ENCODE results near the gene SP4. TPM values are rescaled to one million over a fixed set of nuclear protein-coding genes. Genes with fewer than 3 reads are reported as not detected.
A peak's percentile ranks its signal among the peaks of the same experiment; 100 is the strongest.

SP4 gene
- total RNA-seq, 1 experiment from 2014 or later = 15.9 TPM

- CTCF ChIA-PET = no interaction called here
- no peak overlapping the region for H3K27ac Mint-ChIP-seq (ENCODE audit: unreplicated experiment)
- no peaks in the 10 kb centered on the region for H3K9me3 Mint-ChIP-seq (ENCODE audit: low read depth, unreplicated experiment)
- no TSS peak for BruUV-seq (replicated peaks)
- peaks cover 13% of the 10 kb centered on the region for H3K36me3 Mint-ChIP-seq (ENCODE audit: insufficient read depth, unreplicated experiment)
- no peak for DNase-seq
- no peak overlapping the region for H3K4me3 Mint-ChIP-seq (ENCODE audit: low read depth, unreplicated experiment)
- H3K27me3 Mint-ChIP-seq (ENCODE audit: unreplicated experiment) = peaks cover 27% of the 10 kb centered on the region
- TF ChIP-seq CTCF (IDR thresholded peaks at IDR 0.05; ENCODE audit: unreplicated experiment) = no peak
- intact Hi-C loops (cut with micrococcal nuclease; ENCODE audit: unreplicated experiment) = no loop called here
- peaks cover 4% of the 10 kb centered on the region for H3K4me1 Mint-ChIP-seq (ENCODE audit: low read depth, unreplicated experiment)
Measured at GRCh38 chr7:21538936-21539495, 111.1 kb downstream of the SP4 start.

GRCh38 chr7:21542891-21543527 lies 115.1 kb downstream of the SP4 start, which contains the start of gene DNAH11:
Gene DNAH11, plus strand, starts transcription at chr7:21543039. Its CDS starts 207 bp downstream, at chr7:21543246.
- peaks cover 9% of the 10 kb centered on the region for H3K4me1 Mint-ChIP-seq (ENCODE audit: low read depth, unreplicated experiment)
- peak; percentile 71 for DNase-seq
- CTCF ChIA-PET = interaction anchor here (0.5 to 1.3 kb wide), 3 partner anchors 11 to 554 kb away, joined by 3 to 4 read pairs (median 3); no protein-coding TSS in a partner anchor
- H3K27me3 Mint-ChIP-seq (ENCODE audit: unreplicated experiment) = peaks cover 34% of the 10 kb centered on the region
- no TSS peak for BruUV-seq (replicated peaks)
- H3K4me3 Mint-ChIP-seq (ENCODE audit: low read depth, unreplicated experiment) = peak within 1 kb of the TSS; percentile 86
- TF ChIP-seq CTCF (IDR thresholded peaks at IDR 0.05; ENCODE audit: unreplicated experiment) = peak; percentile 31
- no peaks in the 10 kb centered on the region for H3K9me3 Mint-ChIP-seq (ENCODE audit: low read depth, unreplicated experiment)
- intact Hi-C loops (cut with micrococcal nuclease; ENCODE audit: unreplicated experiment) = no loop called here
- peak within 1 kb of the TSS; percentile 6 for H3K27ac Mint-ChIP-seq (ENCODE audit: unreplicated experiment)
- H3K36me3 Mint-ChIP-seq (ENCODE audit: insufficient read depth, unreplicated experiment) = peaks cover 15% of the 10 kb centered on the region

- peaks cover 15% of the 10 kb centered on the region for H3K36me3 Mint-ChIP-seq (ENCODE audit: insufficient read depth, unreplicated experiment)
- intact Hi-C loops (cut with micrococcal nuclease; ENCODE audit: unreplicated experiment) = no loop called here
- no peak for DNase-seq
- no peaks in the 10 kb centered on the region for H3K9me3 Mint-ChIP-seq (ENCODE audit: low read depth, unreplicated experiment)
- TF ChIP-seq CTCF (IDR thresholded peaks at IDR 0.05; ENCODE audit: unreplicated experiment) = no peak
- CTCF ChIA-PET = interaction anchor here (0.5 to 1.3 kb wide), 3 partner anchors 11 to 555 kb away, joined by 3 to 4 read pairs (median 3); no protein-coding TSS in a partner anchor
- H3K4me3 Mint-ChIP-seq (ENCODE audit: low read depth, unreplicated experiment) = peak overlapping the region; percentile 86
- H3K4me1 Mint-ChIP-seq (ENCODE audit: low read depth, unreplicated experiment) = peaks cover 9% of the 10 kb centered on the region
- peak overlapping the region; percentile 6 for H3K27ac Mint-ChIP-seq (ENCODE audit: unreplicated experiment)
- no TSS peak for BruUV-seq (replicated peaks)
- H3K27me3 Mint-ChIP-seq (ENCODE audit: unreplicated experiment) = peaks cover 34% of the 10 kb centered on the region
Measured at GRCh38 chr7:21543528-21544302, 115.8 kb downstream of the SP4 start.

GRCh38 chr7:21544303-21544656 lies 116.4 kb downstream of the SP4 start:
- TF ChIP-seq CTCF (IDR thresholded peaks at IDR 0.05; ENCODE audit: unreplicated experiment) = no peak
- BruUV-seq (replicated peaks) = no TSS peak
- peaks cover 15% of the 10 kb centered on the region for H3K36me3 Mint-ChIP-seq (ENCODE audit: insufficient read depth, unreplicated experiment)
- no peaks in the 10 kb centered on the region for H3K9me3 Mint-ChIP-seq (ENCODE audit: low read depth, unreplicated experiment)
- peaks cover 34% of the 10 kb centered on the region for H3K27me3 Mint-ChIP-seq (ENCODE audit: unreplicated experiment)
- DNase-seq = no peak
- CTCF ChIA-PET = no interaction called here
- intact Hi-C loops (cut with micrococcal nuclease; ENCODE audit: unreplicated experiment) = no loop called here
- H3K27ac Mint-ChIP-seq (ENCODE audit: unreplicated experiment) = peak overlapping the region; percentile 6
- H3K4me1 Mint-ChIP-seq (ENCODE audit: low read depth, unreplicated experiment) = peaks cover 9% of the 10 kb centered on the region
- peak overlapping the region; percentile 86 for H3K4me3 Mint-ChIP-seq (ENCODE audit: low read depth, unreplicated experiment)
